ENCODE results near the gene FAM83D.
"Not testable (repeated sequence)": the region's sequence is repeated elsewhere in the genome, so short reads cannot be mapped to it uniquely, and the experiment has no call there.

Gene FAM83D

DNA sequence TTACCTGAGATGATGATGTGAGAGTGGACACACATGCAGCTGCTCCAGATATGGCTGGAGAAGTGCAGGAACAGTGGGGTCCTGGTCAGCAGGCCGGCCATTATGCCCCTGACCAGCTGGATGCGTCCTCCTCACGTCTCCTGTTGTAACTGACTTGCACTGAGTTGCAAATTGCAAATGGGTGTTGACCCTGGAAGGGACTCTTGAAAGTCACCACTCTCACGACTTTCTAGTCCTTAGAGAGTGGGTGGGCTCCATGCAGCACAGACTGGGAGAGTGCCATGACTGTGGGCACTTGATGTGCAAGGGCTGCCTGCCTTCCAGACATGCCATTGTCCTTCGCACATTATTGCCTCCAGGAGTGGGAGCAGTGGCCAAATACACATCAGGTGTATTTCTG, 10.8 kb downstream of the FAM83D start:
- no peak for FAIRE-seq

DNA sequence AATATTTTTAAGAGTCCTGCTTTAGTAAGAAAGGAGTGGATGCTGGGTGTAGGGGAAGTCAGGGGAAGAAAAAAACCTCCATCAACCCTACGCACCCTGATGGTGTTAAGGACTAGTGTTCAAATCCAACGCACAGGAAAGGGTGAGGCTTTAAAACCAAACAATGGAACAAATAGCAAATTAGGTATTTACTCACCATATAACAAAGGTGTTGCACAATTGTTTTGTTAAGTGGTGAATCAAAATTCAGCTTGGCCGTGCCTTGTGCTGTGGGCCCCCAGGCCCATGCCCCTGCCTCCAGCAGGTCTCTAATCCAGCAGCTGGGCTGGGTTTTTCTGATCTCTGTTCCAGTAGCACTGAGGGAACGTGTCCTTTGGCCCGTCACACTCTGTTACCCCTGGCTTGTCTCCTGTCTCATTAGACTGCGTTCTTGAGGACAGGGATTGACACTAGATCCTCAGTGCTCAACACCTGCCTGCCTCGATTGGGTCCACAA, 11.8 kb downstream of the FAM83D start:
- FAIRE-seq = no peak

DNA sequence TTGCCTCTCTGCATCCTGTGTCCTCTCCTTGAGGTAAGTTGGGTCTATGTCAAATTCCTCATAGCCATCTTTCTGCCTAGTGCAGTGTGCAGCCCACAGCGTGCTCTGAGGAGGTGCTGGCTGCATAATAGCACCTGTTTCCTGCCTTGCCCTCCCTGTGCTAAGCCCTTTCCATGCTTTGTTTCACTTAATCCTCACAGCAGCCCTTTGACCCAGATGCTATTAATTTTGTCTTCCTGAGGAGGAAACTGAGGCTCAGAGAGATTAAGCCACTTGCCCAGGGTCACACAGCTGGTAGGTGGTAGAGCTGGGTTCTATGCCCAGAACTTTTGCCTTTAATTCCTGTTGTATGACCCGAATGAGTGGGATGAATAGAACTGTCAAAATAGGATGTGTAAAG, 13.5 kb downstream of the FAM83D start:
- FAIRE-seq = no peak

DNA sequence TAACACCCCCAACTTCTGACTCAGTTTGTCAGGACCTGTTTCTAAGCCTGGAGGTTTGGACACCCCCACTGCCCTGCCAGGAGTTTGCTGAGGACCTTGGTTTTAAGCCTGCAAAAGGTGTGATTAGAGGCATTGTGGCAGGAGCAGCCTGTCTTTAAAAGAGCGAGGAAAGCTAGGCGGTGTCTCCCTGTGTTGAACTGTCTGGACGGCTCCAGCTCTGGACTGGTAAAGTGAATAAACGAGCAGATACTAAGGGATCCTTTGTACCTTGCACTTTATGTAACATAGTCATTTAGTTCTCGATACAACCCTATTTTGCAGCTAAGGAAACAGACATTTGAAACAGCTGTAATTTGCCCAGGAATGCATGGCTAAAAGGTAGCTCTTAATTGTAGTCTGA, 14.4 kb downstream of the FAM83D start:
- FAIRE-seq = no peak

DNA sequence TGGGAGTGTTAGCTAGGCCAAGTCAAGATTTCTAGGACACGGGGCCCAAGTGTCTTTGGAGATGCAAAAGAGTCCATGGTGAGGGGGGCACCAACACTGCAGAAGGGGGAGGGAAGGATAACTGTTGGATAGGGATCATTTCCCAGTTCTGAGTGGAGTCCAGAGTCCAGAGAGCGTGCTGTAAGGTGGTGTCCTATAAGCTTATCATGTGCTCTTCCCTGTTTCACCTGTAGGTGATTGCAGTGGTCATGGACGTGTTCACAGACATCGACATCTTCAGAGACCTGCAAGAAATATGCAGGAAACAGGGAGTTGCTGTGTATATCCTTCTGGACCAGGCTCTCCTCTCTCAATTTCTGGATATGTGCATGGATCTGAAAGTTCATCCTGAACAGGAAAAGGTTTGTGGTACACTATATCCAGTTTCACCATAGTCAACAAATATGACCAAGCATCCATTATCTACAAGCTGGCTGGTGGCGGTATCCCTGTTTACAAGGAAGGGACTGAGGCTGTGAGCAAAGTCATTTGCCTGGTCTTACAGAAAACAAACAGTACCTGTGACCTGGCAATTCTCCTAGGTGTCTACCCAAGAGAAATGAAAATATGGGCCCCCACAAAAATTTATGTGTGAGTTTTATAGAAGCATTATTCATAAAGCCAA, 15.6 kb downstream of the FAM83D start:
- FAIRE-seq = no peak

DNA sequence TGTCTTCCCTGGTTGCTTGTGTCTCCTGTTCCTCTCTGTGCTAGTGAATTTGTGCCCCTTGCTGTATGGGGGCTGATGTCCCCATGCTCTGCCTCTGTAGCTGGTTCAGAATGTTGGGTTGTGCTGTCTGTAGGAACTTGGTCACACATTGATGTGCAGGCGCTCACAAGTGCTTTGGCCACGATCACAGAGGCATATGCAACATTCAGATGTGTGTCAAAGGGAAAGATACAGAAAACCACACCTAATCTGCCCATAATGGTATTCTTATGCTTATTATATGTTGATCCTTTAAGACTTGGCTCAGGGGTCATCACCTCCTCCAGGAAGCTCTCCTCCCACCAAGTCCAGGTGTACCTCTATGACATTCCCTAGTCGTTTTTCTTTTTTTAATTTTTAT, 18.8 kb downstream of the FAM83D start:
- FAIRE-seq = no peak

DNA sequence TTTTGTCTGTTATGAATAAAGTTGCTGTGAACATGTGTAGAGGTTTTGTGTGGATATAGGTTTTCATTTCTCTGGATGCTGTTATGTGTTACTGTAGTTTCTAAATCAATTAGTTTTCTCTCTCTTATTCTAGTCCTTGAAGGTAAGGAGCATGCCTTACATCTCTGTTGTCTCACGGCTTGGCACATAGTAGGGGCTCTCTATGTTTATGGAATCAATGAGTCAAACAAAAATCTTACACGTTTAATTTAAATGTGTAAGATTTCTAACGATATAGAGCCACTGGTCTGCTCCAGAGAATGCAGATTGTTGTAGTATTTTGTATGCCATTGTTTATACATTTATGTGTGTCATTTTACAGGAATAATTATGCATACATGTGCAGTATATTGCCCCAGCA, 20.6 kb downstream of the FAM83D start:
- no peak for FAIRE-seq

DNA sequence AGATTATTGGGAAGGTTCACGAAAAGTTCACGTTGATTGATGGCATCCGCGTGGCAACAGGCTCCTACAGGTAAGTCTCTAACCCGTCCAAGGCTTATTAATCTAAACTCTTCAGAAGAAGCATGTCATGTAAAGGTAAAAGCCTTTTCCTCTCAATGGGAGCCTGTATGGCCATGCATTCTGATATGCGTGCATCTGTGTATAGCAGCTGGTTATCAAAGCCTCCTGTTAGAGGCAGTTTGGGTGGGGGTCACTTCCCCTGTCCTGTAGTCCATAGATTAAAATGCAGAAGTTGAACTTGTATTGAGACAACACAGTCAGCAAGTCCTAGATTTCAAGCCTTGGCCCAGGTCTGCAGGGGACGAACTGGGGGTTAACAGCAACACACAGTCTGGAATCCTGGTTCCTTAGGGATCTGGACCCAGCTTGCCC, 21.7 kb downstream of the FAM83D start:
- no peak for FAIRE-seq

DNA sequence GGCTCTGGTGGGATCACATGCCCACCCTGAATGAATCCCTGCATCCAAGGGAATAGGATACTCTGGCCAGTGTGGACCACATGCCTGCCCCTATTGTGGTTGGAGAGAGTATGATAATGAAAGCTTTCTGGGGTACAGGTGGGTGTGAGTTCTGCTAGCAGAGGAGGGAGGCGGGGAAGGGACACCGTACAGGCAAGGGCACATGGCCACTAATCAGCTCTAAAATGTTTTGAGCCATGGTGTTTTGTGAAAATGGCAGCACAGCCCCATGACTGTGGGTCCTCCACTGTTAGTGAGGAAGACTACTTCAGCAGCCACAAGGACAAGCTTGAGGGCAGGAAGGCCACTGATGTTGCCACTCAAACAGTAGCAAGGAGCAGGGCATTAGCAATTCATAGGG, 24.0 kb downstream of the FAM83D start:
- FAIRE-seq = no peak

DNA sequence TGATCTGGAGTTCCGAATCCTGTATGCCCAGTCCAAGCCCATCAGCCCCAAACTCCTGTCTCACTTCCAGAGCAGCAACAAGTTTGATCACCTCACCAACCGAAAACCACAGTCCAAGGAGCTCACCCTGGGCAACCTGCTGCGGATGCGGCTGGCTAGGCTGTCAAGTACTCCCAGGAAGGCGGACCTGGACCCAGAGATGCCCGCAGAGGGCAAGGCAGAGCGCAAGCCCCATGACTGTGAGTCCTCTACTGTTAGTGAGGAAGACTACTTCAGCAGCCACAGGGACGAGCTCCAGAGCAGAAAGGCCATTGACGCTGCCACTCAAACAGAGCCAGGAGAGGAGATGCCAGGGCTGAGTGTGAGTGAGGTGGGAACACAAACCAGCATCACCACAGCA, 25.4 kb downstream of the FAM83D start:
- FAIRE-seq = no peak

DNA sequence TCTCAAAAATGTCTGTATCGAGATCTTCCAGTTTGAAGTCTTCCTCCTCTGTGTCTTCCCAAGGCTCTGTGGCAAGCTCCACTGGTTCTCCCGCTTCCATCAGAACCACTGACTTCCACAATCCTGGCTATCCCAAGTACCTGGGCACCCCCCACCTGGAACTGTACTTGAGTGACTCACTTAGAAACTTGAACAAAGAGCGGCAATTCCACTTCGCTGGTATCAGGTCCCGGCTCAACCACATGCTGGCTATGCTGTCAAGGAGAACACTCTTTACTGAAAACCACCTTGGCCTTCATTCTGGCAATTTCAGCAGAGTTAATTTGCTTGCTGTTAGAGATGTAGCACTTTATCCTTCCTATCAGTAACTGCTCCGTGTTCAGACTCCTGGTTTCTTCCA, 25.9 kb downstream of the FAM83D start:
- FAIRE-seq = no peak

DNA sequence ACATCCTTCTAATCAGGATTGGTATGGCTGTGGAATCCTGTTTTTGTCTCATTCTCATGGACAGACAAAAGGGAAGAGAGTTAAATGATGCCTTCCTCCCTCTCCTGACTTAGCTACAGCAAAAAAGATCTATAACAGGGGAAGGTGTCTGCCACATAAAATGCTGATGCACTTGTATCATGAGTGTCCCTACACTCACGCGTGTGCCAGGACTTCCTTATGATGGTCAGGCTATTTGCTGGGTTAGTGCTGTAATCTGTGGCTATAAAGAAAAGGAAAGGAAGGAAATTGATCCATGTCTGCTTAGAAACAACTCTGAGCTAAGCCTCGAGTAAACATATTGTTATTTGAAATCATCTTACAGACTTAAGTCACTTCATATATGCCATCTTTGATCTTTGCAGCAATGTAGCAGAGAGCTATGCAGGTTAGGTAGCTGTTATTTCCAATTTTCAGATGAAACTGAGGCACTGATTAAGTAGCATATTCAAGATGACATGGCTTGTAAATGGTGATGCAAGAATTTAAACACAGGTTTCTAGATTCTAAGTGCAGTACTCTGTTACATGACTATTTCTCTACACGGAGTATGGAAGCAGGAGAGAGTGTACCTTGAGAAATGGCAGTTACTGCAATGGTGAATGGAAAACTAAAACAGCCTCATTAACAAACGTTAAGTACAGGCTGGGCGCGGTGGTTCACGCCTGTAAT, 27.6 kb downstream of the FAM83D start:
- FAIRE-seq = no peak

DNA sequence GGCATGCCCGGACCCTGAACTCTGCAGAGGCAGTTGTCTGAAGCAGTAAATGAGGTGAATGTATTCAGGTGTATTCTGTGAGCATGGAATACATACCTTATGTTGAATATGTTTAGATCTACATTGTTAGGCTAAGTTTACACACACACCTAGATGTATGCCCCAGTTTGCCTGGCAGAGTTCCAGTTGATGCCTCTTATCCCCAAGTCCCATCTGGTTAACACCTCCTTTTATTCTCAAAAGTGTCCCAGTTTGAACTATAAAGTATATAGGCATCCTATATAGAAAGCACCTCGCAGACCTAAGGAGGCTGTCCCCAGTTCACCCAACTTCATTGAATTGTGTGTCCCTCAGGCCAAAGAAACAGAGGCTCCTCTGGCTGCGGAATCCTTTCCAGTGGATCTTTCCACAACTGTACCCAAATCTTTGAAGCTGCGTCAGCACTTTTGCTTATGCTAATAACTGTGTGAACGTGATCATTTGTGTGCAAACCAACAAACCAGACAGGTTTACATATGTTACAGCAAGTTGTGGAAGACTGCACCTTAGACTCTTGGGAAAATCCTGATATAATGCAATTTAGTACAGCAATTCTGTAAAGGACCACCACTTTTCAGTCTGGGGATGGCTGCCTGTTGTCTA, 31.1 kb downstream of the FAM83D start:
- FAIRE-seq = no peak

DNA sequence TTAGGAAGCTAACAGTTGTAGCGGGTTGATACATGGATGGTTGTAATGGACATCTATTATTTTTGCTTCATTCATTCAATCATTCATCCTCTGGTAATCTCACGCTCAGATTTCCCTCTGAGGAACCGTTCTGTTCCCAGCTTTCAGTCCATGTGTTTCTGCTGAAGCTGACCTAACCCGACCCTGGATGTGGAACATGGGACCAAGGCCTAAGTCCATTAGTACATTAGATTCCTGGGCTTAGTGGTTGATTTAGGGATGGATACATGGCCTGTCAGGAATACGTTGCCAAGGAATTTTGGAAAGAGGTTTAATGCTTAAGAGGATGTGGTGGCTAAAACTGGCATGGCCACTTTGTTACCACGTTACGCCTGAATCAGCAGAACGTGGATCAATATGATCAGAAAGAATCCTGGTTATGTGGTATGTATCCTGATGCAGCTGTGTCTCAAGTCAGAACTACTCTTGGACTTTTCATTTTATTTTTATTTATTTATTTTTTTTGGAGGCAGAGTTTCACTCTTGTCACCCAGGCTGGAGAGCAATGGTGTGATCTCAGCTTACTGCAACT, 31.8 kb downstream of the FAM83D start:
- no peak for FAIRE-seq

DNA sequence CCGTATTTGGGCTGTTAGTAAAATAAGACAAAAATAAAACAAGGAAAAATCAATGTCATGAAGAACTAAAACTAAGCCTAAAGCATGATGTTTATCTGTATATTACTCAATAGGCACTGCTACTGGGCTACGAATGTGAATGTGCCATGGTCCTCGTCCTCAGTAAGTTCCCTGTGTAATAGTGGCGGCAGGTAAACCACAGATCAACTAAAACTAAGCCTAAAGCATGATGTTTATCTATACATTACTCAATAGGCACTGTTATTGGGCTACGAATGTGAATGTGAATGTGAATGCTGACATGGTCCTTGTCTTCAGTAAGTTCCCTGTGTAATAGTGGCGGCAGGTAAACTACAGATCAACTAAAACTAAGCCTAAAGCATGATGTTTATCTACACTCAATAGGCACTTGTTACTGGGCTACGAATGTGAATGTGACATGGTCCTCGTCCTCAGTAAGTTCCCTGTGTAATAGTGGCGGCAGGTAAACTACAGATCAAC, 34.0 kb downstream of the FAM83D start:
- not testable (repeated sequence) for FAIRE-seq

DNA sequence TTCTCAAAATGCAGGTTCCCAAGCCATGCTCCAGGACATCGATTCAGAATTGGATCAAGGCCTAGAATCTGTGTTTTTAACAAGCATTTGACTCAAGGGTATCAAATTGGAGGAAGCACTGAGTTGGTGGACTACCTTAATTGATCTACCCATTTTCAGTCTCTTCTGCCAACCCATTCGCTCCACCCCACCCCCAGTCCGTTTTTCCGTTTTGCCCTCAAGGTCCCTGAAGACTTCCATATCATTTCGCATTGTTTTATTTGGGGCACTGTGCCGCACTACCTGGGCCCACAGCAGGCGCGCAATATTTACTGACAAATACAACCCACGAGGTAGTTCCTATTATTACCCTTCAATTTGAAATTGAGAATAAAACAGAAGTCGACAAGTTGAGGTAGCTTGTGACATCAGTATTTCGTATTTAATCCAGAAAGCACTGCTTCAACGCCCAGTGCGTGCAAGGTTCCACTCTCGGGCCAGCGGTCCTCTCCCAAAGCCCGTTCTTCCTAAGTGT, 35.4 kb downstream of the FAM83D start:
- FAIRE-seq = no peak

DNA sequence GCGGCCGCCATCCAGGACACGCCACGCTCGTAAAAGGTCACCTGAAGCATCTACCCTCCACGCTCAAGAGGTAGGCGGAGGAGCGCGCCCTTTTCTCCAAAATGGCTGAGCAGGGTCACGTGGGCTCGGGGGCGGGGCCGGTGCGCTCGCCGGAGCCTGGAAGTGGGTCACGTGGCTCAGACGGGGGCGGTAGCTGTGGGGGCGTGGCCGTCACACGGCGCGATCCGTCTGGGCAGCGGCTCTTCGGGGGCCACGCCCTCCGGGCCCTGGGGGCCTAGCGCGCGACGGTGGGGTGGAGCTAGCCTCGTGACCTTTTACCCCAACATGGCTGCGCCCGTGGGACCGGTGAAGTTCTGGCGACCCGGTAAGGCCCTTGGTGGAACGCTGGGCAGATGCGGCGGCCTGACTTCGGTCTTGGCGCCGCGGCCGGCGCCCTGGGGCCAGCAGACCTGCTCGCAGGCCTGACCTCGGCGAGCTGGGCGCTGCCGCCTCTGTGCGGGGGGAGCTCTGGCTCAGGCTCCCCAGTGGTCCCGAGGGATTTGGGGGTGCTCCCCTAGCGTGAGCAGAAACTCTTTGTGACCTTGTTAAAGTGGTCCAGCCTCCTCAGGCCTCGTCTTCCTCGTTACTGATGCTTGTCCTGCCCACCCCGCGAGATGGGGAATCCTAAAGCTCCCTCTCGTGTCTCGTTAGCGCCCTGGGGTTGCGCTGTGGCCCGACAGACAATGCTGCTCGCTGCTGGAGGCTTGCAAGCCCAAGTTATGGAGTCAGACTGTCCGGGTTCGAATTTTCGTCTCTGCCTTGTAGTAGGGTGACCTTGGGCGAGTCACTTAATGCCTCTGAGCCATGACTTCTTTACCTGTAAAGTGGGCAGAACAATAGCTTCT, 36.1 kb downstream of the FAM83D start, which contains the start of gene DHX35:
Gene DHX35 (plus strand): TSS at position 301 of the 884 bp plus-strand sequence. CDS start 24 bp downstream, at position 325.
- FAIRE-seq = peak; percentile 91

DNA sequence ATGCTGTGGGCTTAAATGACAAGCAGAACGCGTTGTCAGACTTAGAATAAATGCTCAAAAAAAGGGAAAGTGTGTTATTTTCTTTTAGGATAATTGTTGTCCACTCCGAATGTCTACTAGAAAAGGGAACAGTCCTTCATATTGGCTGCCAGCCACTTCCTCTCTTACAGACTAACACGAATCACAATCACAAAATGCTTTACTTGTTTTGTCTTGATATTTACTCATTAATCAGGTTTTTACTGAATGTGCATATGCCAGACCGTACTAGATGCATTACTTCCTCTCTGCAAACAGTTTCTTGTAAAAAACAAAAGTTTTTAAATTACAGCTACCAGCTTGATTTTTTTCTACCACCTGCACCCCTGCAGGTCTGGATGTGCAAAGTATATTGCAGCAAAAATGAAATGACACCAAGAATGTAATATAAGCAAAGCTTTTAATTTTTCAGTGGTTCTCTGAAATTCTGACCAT, 36.7 kb downstream of the FAM83D start:
- no peak for FAIRE-seq

DNA sequence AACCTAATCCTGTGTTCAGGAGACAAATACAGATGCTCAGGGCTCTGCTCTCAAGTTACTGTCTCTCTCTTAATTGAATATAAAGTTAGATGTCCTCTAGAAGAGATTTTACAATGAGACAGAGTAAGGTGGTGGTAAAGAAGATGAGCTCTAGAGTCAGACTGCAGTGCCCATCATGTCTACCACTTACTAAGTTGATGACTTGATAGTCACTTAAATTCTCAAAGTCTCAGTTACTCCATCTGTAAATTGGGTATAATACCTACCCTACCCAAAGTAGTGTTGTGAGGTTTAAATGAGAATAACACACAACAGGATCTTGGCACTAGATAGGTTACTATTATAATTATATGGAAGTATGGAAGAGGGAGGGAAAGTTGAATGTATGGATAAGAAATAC, 37.5 kb downstream of the FAM83D start:
- no peak for FAIRE-seq

DNA sequence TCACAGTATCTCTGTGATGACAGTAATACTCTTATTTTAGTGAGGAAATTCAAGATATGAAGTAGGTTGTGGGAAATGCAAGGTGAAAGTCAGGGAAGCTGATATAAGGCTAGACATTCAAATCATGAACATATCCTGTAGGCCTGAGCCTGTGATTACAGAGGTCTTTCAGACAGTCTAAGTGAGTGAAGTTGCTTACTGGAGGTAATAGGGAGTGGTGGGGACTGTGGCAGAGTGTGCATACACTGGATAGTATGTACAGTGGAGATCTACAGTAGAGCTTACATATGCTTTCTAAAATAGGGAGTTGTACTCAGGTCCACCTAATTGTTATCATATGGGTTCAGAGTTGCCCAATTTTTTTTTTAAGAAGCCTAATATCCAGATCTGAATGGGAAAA, 39.0 kb downstream of the FAM83D start:
- no peak for FAIRE-seq

DNA sequence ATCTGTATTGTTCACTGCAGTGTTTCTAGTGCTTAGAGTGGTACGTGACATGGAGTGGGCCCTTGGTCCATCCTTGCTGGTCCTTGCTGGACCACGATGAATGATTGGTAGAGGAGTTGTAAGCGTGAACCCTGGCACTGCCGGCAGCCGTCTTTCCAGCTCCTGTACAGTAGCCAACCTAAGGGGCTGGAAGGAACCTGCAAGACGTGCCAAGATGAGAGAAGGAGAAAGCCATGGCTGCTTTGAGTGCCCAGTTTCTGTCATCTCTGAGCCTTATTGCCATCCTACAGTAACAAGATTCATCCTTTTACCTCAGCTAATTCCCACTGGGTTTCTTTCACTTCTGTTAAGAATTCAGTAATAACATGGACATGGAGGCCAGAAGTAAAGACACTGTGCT, 41.9 kb downstream of the FAM83D start:
- no peak for FAIRE-seq

DNA sequence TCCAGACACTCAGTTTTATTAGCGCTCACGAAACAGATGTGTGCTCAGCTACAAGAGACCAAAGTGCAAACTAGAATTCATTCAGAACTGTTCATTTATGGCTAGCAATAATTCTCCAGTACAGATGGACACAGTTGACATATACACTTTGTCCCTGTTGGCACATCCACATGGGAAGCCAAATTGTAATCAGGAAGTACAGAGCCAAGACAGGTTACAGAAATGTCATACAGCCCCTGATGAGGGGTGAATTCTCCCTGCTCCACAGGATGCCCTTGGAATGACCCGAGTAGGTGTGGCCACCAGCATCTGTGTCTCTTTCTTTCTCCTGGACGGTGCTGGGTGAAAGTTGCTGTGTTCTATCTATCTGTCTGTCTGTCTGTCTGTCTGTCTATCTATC, 43.5 kb downstream of the FAM83D start:
- no peak for FAIRE-seq
